Smooth muscle cell (in vitro differentiated cells): Measurements from ENCODE around the gene CACNA1S. TPM values are rescaled to one million over a fixed set of nuclear protein-coding genes. Genes with fewer than 3 reads are reported as not detected.

Experiments used
- DNase-seq: peaks from one replicate; lab custom pipeline; 2025; ENCODE audit not compliant: unreplicated experiment; lab: John Stamatoyannopoulos, UW
- H2AFZ ChIP-seq: fragments of 200-600 bp; sonication (generic); 2 replicates; pipeline ENCODE4 v1.6.0; 2016; ENCODE audit warnings: antibody characterized with exemption, low read depth, mild to moderate bottlenecking
- H3F3A ChIP-seq: fragments of 200-600 bp; sonication (generic); 2 replicates; pipeline ENCODE4 v1.6.0; 2017; ENCODE audit warnings: antibody characterized with exemption, low read depth
- H3K27ac ChIP-seq: fragments of 200-600 bp; sonication (generic); 2 replicates; pipeline ENCODE4 v1.5.1; 2016; ENCODE audit warnings: low read depth, mild to moderate bottlenecking
- H3K27me3 ChIP-seq: fragments of 200-600 bp; sonication (generic); 2 replicates; pipeline ENCODE4 v1.6.1; 2016; ENCODE audit warnings: low read depth, mild to moderate bottlenecking
- H3K36me3 ChIP-seq: fragments of 200-600 bp; sonication (generic); 2 replicates; pipeline ENCODE4 v1.5.1; 2016; ENCODE audit warnings: low read depth
- H3K4me1 ChIP-seq: fragments of 200-600 bp; sonication (generic); 2 replicates; pipeline ENCODE4 v1.5.1; 2016; ENCODE audit warnings: low read depth
- H3K4me2 ChIP-seq: fragments of 200-600 bp; sonication (generic); 2 replicates; pipeline ENCODE4 v1.6.0; 2016; ENCODE audit warnings: mild to moderate bottlenecking
- H3K4me3 ChIP-seq: fragments of 200-600 bp; sonication (generic); 2 replicates; pipeline ENCODE4 v1.5.1; 2016; ENCODE audit warnings: mild to moderate bottlenecking
- H3K79me2 ChIP-seq: fragments of 200-600 bp; sonication (generic); 2 replicates; pipeline ENCODE4 v1.6.0; 2016; ENCODE audit warnings: low read depth, mild to moderate bottlenecking
- H3K9ac ChIP-seq: fragments of 200-600 bp; sonication (generic); 2 replicates; pipeline ENCODE4 v1.6.0; 2016; ENCODE audit warnings: low read depth
- H3K9me3 ChIP-seq: fragments of 200-600 bp; sonication (generic); replicated peaks from 2 replicates; pipeline ENCODE4 v1.5.1; 2016; ENCODE audit warnings: low read depth
- H4K20me1 ChIP-seq: fragments of 200-600 bp; sonication (generic); 2 replicates; pipeline ENCODE4 v1.6.0; 2016; ENCODE audit warnings: low read depth
- WGBS: methylation state at CpG from one replicate; pipeline ENCODE4 v1.1.7; 2016; ENCODE audit warnings: low lambda C conversion rate; 5-methylcytosine and 5-hydroxymethylcytosine counted together
- polyA plus RNA-seq: library from polyadenylated mRNA; unstranded; fragments of >200 nt; fragmentation: Nextera tagmentation; extraction: Ambion mirVana; gene quantifications from 2 replicates; pipeline ENCODE4 v1.2.1, GENCODE V29; 2016
- total RNA-seq: library from RNA; depleted of rRNA; stranded (reverse); fragments of >200 nt; gene quantifications from 2 replicates; pipeline ENCODE4 v1.2.3, GENCODE V29; 2014
- TF ChIP-seq, protein P1 (sequence below): fragments of 200-600 bp; sonication (generic); IDR thresholded peaks from 2 replicates; pipeline ENCODE4 v1.5.1; 2017; ENCODE audit warnings: borderline replicate concordance, mild to moderate bottlenecking, antibody characterized with exemption; ENCODE audit not compliant: insufficient read depth, poor library complexity, severe bottlenecking

CACNA1S gene
- total and polyA plus RNA-seq, 2 experiments from 2014 or later = not detected

DNA sequence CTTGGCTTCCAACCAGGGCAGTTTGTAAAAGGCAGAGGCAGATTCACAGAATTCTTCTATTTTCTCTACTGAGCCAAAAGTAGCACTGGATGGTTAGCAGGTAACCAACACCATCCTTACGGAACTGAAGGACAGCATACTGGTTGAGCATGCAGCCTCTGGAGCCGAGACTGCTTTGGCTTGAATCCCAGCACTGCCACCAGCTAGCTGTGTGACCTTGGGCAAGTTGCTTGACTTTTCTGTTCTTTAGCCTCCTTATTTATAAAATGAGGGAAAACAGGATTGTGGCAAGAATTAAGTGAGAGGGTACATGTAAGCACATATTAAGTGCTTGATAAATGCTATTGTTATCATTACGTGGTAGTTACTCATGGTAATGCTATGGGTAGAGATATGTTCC lies 19.5 kb downstream of the CACNA1S start:
- Histone ChIP-seq H3K27ac (no peak overlapping the region), H4K20me1 (no peaks in the 10 kb centered on the region), H3K9ac (no peak overlapping the region), H3K36me3 (no peaks in the 10 kb centered on the region), H3K4me3 (no peak overlapping the region), H3K9me3 (no peaks in the 10 kb centered on the region), H2AFZ (no peak overlapping the region), H3K79me2 (no peaks in the 10 kb centered on the region), H3K4me1 (peaks cover 5% of the 10 kb centered on the region), H3F3A (no peaks in the 10 kb centered on the region), H3K27me3 (no peaks in the 10 kb centered on the region), H3K4me2 (no peak overlapping the region)
- TF ChIP-seq, protein P1, sequence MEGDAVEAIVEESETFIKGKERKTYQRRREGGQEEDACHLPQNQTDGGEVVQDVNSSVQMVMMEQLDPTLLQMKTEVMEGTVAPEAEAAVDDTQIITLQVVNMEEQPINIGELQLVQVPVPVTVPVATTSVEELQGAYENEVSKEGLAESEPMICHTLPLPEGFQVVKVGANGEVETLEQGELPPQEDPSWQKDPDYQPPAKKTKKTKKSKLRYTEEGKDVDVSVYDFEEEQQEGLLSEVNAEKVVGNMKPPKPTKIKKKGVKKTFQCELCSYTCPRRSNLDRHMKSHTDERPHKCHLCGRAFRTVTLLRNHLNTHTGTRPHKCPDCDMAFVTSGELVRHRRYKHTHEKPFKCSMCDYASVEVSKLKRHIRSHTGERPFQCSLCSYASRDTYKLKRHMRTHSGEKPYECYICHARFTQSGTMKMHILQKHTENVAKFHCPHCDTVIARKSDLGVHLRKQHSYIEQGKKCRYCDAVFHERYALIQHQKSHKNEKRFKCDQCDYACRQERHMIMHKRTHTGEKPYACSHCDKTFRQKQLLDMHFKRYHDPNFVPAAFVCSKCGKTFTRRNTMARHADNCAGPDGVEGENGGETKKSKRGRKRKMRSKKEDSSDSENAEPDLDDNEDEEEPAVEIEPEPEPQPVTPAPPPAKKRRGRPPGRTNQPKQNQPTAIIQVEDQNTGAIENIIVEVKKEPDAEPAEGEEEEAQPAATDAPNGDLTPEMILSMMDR = no peak
- 94% methylated on average over 3 of the region's 3 CpGs for WGBS
- no peak for DNase-seq

- Histone ChIP-seq H3K27me3 (no peaks in the 10 kb centered on the region), H3K4me2 (no peak overlapping the region), H3K9ac (no peak overlapping the region), H3K4me3 (no peak overlapping the region), H2AFZ (no peak overlapping the region), H3K79me2 (no peaks in the 10 kb centered on the region), H3K27ac (no peak overlapping the region), H3F3A (no peaks in the 10 kb centered on the region), H3K4me1 (peaks cover 5% of the 10 kb centered on the region), H3K9me3 (no peaks in the 10 kb centered on the region), H4K20me1 (no peaks in the 10 kb centered on the region), H3K36me3 (no peaks in the 10 kb centered on the region)
- TF ChIP-seq, protein P1 = no peak
- WGBS = 98% methylated on average over 4 of the region's 4 CpGs
- no peak for DNase-seq
Measured at GRCh38 chr1:201091256-201091655, 21.0 kb downstream of the CACNA1S start.

DNA sequence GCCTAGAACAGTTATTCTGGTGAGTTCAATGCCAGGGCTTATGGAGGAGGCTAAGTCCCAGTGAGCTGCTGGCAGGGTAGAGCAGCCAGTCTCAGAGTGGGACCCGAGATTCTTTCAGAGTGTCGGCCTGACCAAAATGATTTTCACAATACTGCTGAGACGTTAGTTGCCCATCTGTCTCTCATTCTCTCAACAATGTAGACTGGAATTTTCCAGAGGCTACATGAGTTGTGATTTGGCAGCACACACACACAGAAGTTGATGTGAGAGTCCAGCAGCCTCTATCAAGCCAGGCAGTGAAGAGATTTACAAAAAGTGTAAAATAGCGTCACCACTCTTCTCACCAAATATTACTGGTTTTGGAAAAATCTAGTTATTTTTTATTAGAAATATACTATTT lies 21.7 kb downstream of the CACNA1S start:
- no peak overlapping the region for H2AFZ ChIP-seq
- no peaks in the 10 kb centered on the region for H3K79me2 ChIP-seq
- H3K4me2 ChIP-seq = no peak overlapping the region
- no peaks in the 10 kb centered on the region for H3F3A ChIP-seq
- H3K27ac ChIP-seq = no peak overlapping the region
- 87% methylated on average over 4 of the region's 4 CpGs for WGBS
- H4K20me1 ChIP-seq = no peaks in the 10 kb centered on the region
- H3K36me3 ChIP-seq = no peaks in the 10 kb centered on the region
- H3K27me3 ChIP-seq = no peaks in the 10 kb centered on the region
- no peak overlapping the region for H3K4me3 ChIP-seq
- H3K9me3 ChIP-seq = no peaks in the 10 kb centered on the region
- H3K9ac ChIP-seq = no peak overlapping the region
- TF ChIP-seq, protein P1 = no peak
- no peak for DNase-seq
- peaks cover 5% of the 10 kb centered on the region for H3K4me1 ChIP-seq

GRCh38 chr1:201089596-201089995 lies 22.6 kb downstream of the CACNA1S start:
- no peak for DNase-seq
- TF ChIP-seq, protein P1 = no peak
- no peaks in the 10 kb centered on the region for H3K36me3 ChIP-seq
- H3K79me2 ChIP-seq = no peaks in the 10 kb centered on the region
- no peaks in the 10 kb centered on the region for H4K20me1 ChIP-seq
- no peak overlapping the region for H3K27ac ChIP-seq
- H3K4me1 ChIP-seq = peaks cover 5% of the 10 kb centered on the region
- H3K4me2 ChIP-seq = no peak overlapping the region
- no peak overlapping the region for H2AFZ ChIP-seq
- H3K9me3 ChIP-seq = no peaks in the 10 kb centered on the region
- no peak overlapping the region for H3K9ac ChIP-seq
- WGBS = 59% methylated on average over 5 of the region's 5 CpGs
- H3K4me3 ChIP-seq = no peak overlapping the region
- H3F3A ChIP-seq = no peaks in the 10 kb centered on the region
- no peaks in the 10 kb centered on the region for H3K27me3 ChIP-seq
